Activated naive CD4-positive, alpha-beta T cell treated with anti-CD3 and anti-CD28 coated beads, Interleukin-2, amount 10 ng/mL, durations not matched to agents 7 days and 5 days (primary cell): ENCODE results near the gene SLC7A10.
"Not testable (repeated sequence)": the region's sequence is repeated elsewhere in the genome, so short reads cannot be mapped to it uniquely, and the experiment has no call there.

Source experiments
- CTCF ChIA-PET: fragments of 350-600 bp; sonication (Branson Sonifier 250); formaldehyde crosslinking; loops from one replicate; lab custom pipeline; 2021; ENCODE audit warnings: antibody characterized with exemption; lab: Charles Lee
- DNase-seq: peaks from one replicate; pipeline ENCODE4 v3.0.0-alpha.2; 2020
- H3K27ac Mint-ChIP-seq: one replicate; pipeline ENCODE4 v1.8.0; 2021; ENCODE audit warnings: mild to moderate bottlenecking, moderate library complexity, mixed read lengths
- H3K27me3 Mint-ChIP-seq: one replicate; pipeline ENCODE4 v1.8.0; 2021; ENCODE audit warnings: mild to moderate bottlenecking, mixed read lengths
- H3K36me3 Mint-ChIP-seq: one replicate; pipeline ENCODE4 v1.8.0; 2021; ENCODE audit warnings: mixed read lengths
- H3K4me1 Mint-ChIP-seq: one replicate; pipeline ENCODE4 v1.8.0; 2021; ENCODE audit warnings: mixed read lengths
- H3K4me3 Mint-ChIP-seq: one replicate; pipeline ENCODE4 v1.8.0; 2021; ENCODE audit warnings: mild to moderate bottlenecking, moderate library complexity, mixed read lengths
- H3K9me3 Mint-ChIP-seq: one replicate; pipeline ENCODE4 v1.8.0; 2021; ENCODE audit warnings: mixed read lengths

The SLC7A10 gene

DNA sequence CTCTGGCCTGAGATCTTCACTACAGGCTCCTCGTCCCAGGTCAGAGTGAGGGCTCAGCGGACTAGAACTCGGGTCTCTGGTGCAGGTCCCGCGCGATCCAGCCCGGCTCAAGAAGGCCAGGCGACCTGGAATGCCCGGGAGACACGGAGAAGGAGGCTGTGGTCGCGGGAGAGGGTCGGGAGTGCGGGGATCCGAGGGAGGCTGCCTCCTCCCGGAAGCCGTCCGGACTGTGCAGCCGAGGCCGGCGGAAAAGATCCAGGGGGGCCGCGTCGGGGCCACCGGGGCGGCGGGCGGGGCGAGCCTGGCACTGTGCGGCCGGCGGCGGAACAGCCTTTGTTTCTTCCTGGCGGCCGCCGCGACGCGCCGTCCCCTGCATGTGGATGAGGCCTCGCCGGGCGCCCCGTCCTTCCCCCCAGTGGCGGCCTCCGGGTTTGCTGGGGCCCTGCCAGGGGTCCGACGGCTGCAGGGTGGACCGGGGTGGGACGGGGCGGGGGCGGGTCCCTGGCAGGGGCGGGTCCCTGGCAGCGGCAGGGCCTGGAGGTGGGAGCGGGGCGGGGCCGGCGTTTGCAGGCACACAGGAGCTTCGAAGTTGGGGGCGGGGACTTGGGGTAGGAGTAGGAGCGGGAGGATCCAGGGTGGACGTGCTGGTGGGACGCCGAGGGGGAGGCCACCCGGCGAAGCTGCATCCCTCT, 1.0 kb upstream of the SLC7A10 start:
- CTCF ChIA-PET, result no interaction called here
- H3K9me3 Mint-ChIP-seq, result peaks cover 15% of the 10 kb centered on the region
- no peak for DNase-seq
- peaks cover 5% of the 10 kb centered on the region for H3K4me1 Mint-ChIP-seq
- H3K27me3 Mint-ChIP-seq, result peaks cover 63% of the 10 kb centered on the region
- peaks cover 7% of the 10 kb centered on the region for H3K36me3 Mint-ChIP-seq
- H3K4me3 Mint-ChIP-seq, result no peak overlapping the region
- no peak overlapping the region for H3K27ac Mint-ChIP-seq

DNA sequence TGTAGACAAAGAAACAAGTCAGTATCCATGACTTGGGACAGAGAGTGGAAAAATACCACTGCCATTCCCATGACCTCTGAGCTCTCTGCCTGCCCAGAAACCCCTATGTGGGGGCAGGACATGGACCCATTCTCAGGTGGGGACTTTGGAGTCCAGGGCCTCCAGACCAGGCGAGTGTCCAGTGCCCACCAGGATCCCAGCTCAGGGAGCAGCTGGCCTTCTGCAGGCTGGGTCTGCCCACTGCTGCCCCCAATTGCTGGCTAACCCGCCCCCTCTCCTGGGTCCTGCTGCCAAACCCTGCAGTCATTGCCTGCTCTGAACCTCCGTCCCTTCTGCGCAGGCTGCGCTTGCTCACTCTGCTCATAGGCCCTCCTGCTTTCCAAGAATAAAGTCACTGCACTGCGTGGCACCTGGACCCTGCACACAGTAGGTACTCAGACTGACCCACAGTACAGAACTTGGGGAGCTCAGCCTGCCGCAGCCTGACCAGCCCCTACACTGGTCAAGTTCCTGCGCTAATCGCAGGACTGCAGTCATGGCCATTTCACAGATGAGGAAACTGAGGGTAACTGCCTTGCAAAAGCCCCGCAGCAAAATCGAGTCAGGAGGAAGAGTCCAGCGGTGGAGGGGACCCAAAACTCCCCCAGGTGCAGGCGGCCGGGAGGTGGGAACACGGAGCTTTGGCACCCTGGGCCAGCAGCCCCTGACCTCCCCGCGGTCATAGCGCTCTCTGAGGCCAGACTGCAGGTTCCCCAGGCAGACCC, 774 bp downstream of the SLC7A10 start:
- Mint-ChIP-seq H3K27ac (no peak overlapping the region), H3K4me3 (no peak overlapping the region), H3K27me3 (peaks cover 70% of the 10 kb centered on the region), H3K9me3 (peaks cover 15% of the 10 kb centered on the region), H3K4me1 (peaks cover 5% of the 10 kb centered on the region), H3K36me3 (peaks cover 7% of the 10 kb centered on the region)
- CTCF ChIA-PET, result interaction anchor here (0.6 to 1.6 kb wide), 3 partner anchors 11 to 537 kb away, joined by 3 to 8 read pairs (median 4); no protein-coding TSS in a partner anchor
- no peak for DNase-seq

DNA sequence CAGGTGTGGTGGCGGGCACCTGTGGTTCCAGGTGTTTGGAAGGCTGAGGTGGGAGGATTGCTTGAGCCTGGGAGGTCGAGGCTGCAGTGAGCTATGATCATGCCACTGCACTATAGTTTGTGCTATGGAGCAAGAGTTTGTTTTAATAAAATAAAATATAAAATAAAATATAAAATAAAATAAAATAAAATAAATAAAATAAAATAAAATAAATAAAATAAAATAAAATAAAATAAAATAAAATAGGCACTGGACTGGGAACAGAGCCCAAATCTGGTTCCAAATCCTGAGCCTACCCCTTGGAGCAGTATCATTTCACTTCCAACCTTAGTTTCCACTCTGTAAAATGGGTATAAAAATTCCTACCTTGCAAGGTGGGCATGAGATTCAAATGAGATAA, 3.4 kb downstream of the SLC7A10 start:
- H3K27me3 Mint-ChIP-seq, result peaks cover 60% of the 10 kb centered on the region
- H3K9me3 Mint-ChIP-seq, H3K27ac Mint-ChIP-seq, DNase-seq, H3K4me1 Mint-ChIP-seq, H3K4me3 Mint-ChIP-seq, H3K36me3 Mint-ChIP-seq: not testable (repeated sequence)
- CTCF ChIA-PET, result interaction anchor here (1.5 kb wide), 1 partner anchor 45 kb away, joined by 3 read pairs; no protein-coding TSS in a partner anchor

DNA sequence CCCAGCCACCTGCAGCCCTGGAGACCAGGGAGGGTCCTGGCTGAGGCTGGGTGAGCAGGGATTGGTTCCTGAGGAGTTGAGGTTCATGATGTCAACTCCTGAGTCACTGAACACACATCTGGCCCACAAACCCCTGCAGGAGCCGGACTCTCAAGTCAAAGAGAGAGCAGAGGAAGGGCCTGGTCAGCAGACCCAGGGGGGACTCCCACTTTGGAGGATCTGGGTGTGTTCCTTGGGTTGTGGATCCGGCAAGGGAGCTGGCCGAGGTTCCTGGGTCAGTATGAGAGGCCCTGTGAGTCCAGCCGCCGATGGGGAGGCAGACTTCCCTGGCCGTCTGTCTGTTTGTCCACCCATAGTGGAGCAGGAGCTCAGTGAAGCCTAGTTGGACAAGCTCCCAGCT, 4.0 kb downstream of the SLC7A10 start:
- H3K27me3 Mint-ChIP-seq, result peaks cover 54% of the 10 kb centered on the region
- H3K27ac Mint-ChIP-seq, result no peak overlapping the region
- no peak overlapping the region for H3K4me3 Mint-ChIP-seq
- no peaks in the 10 kb centered on the region for H3K36me3 Mint-ChIP-seq
- CTCF ChIA-PET, result no interaction called here
- DNase-seq, result no peak
- peaks cover 2% of the 10 kb centered on the region for H3K9me3 Mint-ChIP-seq
- peaks cover 5% of the 10 kb centered on the region for H3K4me1 Mint-ChIP-seq

DNA sequence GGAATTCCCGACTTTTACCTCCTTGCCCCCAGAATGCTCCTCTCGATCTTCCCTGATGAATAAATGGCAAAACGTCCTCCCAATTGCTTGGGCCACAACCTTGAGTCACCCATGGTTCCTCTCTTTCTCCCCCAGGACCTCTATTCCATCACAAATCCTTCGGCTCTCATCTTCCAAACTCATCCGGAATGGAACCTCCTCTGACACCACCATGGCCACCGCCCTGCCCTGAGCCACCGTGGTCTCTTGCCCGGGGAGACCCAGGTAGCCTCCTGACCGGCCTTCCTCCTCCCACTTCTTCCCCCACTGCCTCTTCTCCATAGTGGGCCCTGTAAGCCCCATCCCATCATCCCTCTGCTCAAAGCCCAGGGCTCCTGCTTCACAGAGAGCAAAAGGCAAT, 4.9 kb downstream of the SLC7A10 start:
- no peaks in the 10 kb centered on the region for H3K9me3 Mint-ChIP-seq
- H3K4me1 Mint-ChIP-seq, result no peaks in the 10 kb centered on the region
- H3K4me3 Mint-ChIP-seq, result no peak overlapping the region
- no peak overlapping the region for H3K27ac Mint-ChIP-seq
- CTCF ChIA-PET, result no interaction called here
- H3K36me3 Mint-ChIP-seq, result no peaks in the 10 kb centered on the region
- DNase-seq, result no peak
- peaks cover 45% of the 10 kb centered on the region for H3K27me3 Mint-ChIP-seq

DNA sequence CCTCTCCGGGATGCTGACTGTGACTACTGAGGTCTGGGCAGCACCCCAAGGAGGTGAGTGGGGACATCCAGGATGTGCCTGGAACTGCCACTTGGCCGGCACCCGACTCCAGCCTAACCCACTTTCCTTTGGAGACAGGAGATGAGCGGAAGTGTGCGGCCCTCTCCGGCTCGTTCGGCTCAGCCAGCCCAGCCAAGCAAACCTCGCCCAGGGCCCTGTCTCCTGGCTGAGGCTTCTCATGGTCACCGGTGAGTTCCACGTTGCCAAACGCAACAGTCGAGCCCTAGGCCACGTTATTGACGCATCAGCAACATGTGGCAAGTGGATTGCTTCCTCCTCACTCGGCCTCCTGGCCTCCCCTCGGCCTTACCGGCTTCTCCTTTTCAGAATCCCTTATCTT, 5.5 kb downstream of the SLC7A10 start:
- Mint-ChIP-seq H3K4me3 (no peak overlapping the region), H3K4me1 (no peaks in the 10 kb centered on the region), H3K27me3 (peaks cover 41% of the 10 kb centered on the region), H3K36me3 (no peaks in the 10 kb centered on the region), H3K27ac (no peak overlapping the region), H3K9me3 (no peaks in the 10 kb centered on the region)
- DNase-seq, result no peak
- CTCF ChIA-PET, result no interaction called here

DNA sequence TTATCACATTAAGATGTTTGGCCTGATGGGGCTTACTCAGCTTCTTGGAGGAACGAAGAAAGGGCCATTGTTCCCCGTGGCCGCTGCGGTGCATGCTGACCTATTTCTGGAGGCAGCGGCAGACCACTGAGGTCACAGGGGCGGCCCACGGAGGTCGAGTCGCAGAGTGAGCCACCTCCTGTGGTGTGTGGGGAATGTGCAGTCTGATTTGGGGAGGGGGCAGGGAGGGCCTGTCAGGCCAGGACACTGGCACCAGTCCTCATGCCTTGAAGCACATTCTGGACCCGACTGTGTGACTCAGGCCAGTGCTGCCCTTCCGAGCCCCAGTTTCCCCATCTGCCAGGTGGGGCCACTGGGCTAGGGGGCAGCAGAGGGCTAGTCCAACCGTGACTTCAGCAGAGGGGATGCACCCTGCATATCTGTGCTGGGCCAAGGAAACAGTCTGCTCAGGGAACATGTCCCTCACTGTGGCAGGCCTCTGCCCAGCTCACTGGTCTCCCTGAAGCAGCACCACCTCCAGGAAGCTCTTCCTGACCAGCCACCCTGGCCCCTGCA, 6.3 kb downstream of the SLC7A10 start:
- no peaks in the 10 kb centered on the region for H3K9me3 Mint-ChIP-seq
- H3K27ac Mint-ChIP-seq, result peak overlapping the region; percentile 67
- H3K36me3 Mint-ChIP-seq, result no peaks in the 10 kb centered on the region
- H3K4me3 Mint-ChIP-seq, result no peak overlapping the region
- CTCF ChIA-PET, result no interaction called here
- H3K27me3 Mint-ChIP-seq, result peaks cover 36% of the 10 kb centered on the region
- H3K4me1 Mint-ChIP-seq, result no peaks in the 10 kb centered on the region
- no peak for DNase-seq

DNA sequence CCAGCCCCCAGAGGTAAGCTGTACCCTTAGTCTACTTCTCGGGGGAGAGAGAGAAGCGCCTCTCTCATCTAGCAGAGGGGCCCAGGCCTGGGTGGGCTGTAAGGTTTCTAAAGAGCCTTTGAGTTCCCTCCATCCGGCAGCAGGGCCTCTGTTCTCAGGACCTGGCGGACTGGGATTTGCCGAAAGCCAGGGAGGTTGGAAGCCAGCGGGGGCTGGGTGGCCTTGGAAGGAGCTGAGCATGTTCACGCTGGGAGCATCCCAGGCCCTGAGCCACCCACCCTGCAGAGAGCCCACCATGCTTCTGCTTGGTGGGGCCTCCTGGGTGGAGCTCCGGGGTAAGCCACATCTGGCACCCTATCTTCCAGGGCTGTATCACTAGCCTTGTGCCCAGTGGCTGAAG, 7.8 kb downstream of the SLC7A10 start:
- CTCF ChIA-PET, result no interaction called here
- H3K36me3 Mint-ChIP-seq, result no peaks in the 10 kb centered on the region
- peaks cover 22% of the 10 kb centered on the region for H3K27me3 Mint-ChIP-seq
- DNase-seq, result no peak
- no peaks in the 10 kb centered on the region for H3K4me1 Mint-ChIP-seq
- no peak overlapping the region for H3K4me3 Mint-ChIP-seq
- H3K9me3 Mint-ChIP-seq, result no peaks in the 10 kb centered on the region
- no peak overlapping the region for H3K27ac Mint-ChIP-seq

DNA sequence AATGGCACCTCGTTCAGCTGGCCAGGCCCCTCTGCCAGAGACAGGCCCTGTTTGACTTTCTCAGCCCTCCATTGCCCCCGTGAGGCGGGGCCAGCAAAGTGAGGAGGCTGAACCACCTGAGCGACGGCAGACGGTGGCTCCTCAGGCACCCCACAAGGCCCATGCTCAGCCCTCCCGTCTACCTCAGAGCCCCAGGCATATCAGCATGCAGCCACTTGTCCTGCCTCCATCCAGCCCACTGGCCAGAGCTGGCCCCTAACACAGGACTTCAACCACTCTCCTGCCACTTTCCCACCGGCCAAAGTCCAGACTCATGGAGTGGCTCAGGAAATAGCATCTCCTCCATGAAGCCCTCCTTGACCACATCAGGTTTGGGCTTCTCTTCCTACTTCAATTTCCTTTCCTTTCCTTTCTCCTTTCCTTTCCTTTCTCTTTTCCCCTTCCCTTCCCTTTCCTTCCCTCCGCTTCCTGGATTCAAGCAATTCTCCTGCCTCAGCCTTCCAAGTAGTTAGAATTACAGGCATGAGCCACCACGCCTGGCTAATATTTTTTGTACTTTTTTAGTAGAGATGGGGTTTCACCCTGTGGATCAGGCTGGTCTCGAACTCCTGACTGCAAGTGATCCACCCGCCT, 9.3 kb downstream of the SLC7A10 start:
- H3K9me3 Mint-ChIP-seq, result no peaks in the 10 kb centered on the region
- H3K27ac Mint-ChIP-seq, result no peak overlapping the region
- peaks cover 8% of the 10 kb centered on the region for H3K27me3 Mint-ChIP-seq
- H3K4me3 Mint-ChIP-seq, result no peak overlapping the region
- no peak for DNase-seq
- no peaks in the 10 kb centered on the region for H3K36me3 Mint-ChIP-seq
- CTCF ChIA-PET, result no interaction called here
- no peaks in the 10 kb centered on the region for H3K4me1 Mint-ChIP-seq

DNA sequence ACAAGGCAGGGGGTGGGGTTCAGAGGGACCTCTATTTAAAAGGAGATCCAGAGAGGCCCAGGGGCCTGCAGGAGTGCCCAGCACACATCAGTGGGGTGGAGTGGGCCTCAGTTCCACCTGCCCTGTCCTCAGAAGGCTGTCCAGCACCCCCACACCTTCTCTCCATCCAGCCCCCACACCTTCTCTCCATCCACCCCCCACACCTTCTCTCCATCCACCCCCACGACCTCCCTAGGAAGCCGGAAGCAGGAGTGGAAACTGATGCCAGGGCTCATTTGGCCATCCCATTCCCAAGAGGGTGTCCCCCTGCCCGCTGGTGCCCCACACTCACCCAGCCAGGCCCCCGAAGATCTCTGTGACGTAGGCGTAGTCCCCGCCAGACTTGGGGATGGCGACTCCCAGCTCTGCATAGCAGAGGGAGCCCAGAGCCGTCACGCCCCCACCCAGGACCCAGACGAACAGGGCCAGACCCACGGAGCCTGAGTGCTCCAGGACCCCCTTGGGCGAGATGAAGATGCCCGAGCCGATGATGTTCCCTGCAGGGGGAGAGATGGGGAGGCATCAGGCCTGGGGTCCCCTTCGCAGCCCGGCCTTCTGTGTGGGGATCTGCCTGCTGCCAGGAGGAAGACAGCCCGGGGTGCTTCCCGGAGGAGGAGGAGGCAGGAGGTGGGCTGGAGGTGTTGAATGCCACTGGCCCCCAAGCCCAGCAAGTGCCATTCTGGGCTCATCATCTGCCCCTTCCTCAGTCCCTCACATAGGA, 10.0 kb downstream of the SLC7A10 start:
- peaks cover 3% of the 10 kb centered on the region for H3K27me3 Mint-ChIP-seq
- H3K9me3 Mint-ChIP-seq, result no peaks in the 10 kb centered on the region
- H3K4me1 Mint-ChIP-seq, result no peaks in the 10 kb centered on the region
- no peak overlapping the region for H3K4me3 Mint-ChIP-seq
- no peaks in the 10 kb centered on the region for H3K36me3 Mint-ChIP-seq
- no peak for DNase-seq
- H3K27ac Mint-ChIP-seq, result no peak overlapping the region
- CTCF ChIA-PET, result no interaction called here

DNA sequence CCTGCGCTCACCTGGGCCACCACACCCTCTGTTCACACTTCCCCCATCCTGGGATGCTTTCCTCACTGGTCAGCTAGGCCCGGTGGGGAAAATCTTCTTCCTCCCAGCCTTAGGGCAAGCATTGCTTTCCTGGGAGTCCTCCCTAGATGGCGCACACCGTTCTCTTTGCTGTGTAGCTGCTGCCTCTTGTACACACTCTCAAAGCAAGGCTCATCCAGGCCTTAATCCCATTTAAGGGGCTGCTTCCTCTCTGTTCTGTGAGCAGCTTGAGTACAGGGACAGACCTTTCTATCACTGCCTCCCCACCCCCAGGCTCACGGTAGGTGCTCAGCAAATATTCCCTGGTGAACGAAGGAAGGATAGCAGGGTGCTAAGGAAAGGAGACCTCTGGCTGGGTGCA, 11.1 kb downstream of the SLC7A10 start:
- Mint-ChIP-seq H3K36me3 (no peaks in the 10 kb centered on the region), H3K4me3 (no peak overlapping the region), H3K27me3 (peaks cover 3% of the 10 kb centered on the region), H3K9me3 (no peaks in the 10 kb centered on the region), H3K4me1 (no peaks in the 10 kb centered on the region), H3K27ac (no peak overlapping the region)
- no peak for DNase-seq
- CTCF ChIA-PET, result no interaction called here

DNA sequence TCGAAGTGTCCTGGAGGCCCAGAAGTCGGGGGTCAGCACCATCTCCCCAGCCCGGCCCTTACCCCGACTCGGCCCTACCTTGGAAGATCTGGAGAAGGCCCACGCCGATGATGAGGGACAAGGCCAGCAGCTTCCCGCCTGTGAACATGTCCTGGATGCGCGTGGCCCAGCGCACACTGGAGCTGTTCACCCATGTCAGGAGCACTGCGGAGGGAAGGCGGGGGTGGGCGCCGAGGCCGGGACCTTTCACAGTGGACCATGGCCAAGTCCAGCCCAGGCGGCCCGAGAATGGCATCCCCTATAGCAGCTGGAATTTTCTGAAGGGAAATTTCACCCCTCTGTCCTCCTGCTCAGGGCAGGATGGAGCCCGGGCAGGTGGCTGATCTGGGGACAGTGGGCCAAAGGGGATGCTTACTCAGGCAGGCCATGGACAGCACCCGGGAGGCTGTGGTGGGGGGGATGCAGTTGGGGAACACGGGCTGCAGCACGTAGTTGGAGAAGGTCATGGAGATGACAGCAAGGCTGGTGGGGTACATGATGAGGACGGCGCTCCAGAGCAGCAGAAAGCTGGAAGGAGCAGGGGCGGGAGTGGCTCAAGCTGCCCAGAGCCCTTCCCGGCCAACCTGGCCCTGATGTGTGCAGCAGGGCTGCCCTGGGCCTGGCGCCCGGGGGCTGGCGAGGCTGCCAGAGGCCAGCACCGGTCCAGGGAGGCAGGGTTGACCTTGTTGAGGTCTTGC, 13.0 kb downstream of the SLC7A10 start:
- CTCF ChIA-PET, result no interaction called here
- no peak for DNase-seq
- Mint-ChIP-seq H3K27ac (no peak overlapping the region), H3K9me3 (no peaks in the 10 kb centered on the region), H3K36me3 (no peaks in the 10 kb centered on the region), H3K4me1 (no peaks in the 10 kb centered on the region), H3K4me3 (no peak overlapping the region), H3K27me3 (peaks cover 3% of the 10 kb centered on the region)

DNA sequence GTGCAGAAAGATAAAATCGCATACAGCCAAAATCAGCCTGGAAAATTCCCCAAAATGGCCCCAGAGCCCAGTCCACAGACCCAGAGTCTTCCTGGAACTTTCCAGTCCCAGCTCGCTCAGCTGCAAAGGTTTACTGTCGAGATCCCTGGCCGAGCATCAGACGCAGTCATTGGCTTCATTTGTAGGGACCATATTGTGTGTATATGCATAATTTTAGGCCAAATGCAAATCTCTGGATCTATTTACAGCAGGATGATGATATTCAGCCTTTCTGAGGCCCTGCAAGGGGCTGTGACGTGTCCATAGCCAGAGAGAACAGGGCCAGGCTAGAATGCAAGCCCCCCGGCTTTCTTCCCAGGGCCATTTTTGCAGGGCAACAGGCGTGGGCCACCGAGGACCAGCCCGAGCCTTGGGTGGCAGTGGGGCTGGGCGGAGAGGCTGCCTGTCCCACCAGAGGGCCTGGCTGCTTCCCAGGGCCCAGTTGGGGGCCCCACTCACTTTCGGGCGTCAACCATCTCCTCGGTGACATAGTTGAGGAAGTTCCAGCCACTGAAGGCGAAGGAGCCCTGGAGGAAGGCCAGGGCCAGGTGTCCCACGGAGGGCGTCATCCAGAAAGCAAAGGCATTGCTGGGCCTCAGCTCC, 13.7 kb downstream of the SLC7A10 start:
- H3K4me3 Mint-ChIP-seq, result no peak overlapping the region
- no peaks in the 10 kb centered on the region for H3K4me1 Mint-ChIP-seq
- no peaks in the 10 kb centered on the region for H3K36me3 Mint-ChIP-seq
- peaks cover 3% of the 10 kb centered on the region for H3K27me3 Mint-ChIP-seq
- H3K9me3 Mint-ChIP-seq, result no peaks in the 10 kb centered on the region
- CTCF ChIA-PET, result no interaction called here
- DNase-seq, result no peak
- H3K27ac Mint-ChIP-seq, result no peak overlapping the region
